ENCODE data around the gene ATP8A2. TPM values are rescaled to one million over a fixed set of nuclear protein-coding genes. Genes with fewer than 3 reads are reported as not detected.

Gene ATP8A2
- total RNA-seq, 1 donor from 2014 or later, result 1.3 TPM

GRCh38 chr13:26019251-26019650 lies 647.5 kb downstream of the ATP8A2 start:
- Histone ChIP-seq H3K27ac (ENCODE audit: low read depth, low read length) (peak overlapping the region; percentile 87), H3K27me3 (ENCODE audit: insufficient read depth, low read length) (no peaks in the 10 kb centered on the region), H3K9me3 (ENCODE audit: insufficient read depth, low read depth, low read length) (no peaks in the 10 kb centered on the region), H2AFZ (ENCODE audit: low read depth, low read length) (peak overlapping the region; percentile 6), H3K9ac (ENCODE audit: low read length) (peak overlapping the region; percentile 64), H3K4me1 (ENCODE audit: insufficient read depth, low read length) (peaks cover 55% of the 10 kb centered on the region), H3K79me2 (ENCODE audit: insufficient read depth, low read length) (no peaks in the 10 kb centered on the region), H3K4me2 (ENCODE audit: low read length) (peak overlapping the region; percentile 75), H4K20me1 (ENCODE audit: insufficient read depth, low read length) (no peaks in the 10 kb centered on the region), H3K4me3 (ENCODE audit: insufficient read depth, low read depth, low read length) (no peak overlapping the region), H3K36me3 (ENCODE audit: insufficient read depth, low read length) (no peaks in the 10 kb centered on the region)
- Mint-ChIP-seq H3K4me3 (ENCODE audit: unreplicated experiment) (no peak overlapping the region), H3K27ac (ENCODE audit: unreplicated experiment) (no peak overlapping the region), H3K36me3 (ENCODE audit: low read depth, unreplicated experiment) (no peaks in the 10 kb centered on the region), H3K4me1 (ENCODE audit: low read depth, unreplicated experiment) (peaks cover 45% of the 10 kb centered on the region), H3K9me3 (ENCODE audit: unreplicated experiment) (peaks cover 2% of the 10 kb centered on the region), H3K27me3 (ENCODE audit: low read depth, unreplicated experiment) (peaks cover 3% of the 10 kb centered on the region)
- no peak for DNase-seq (ENCODE audit: low read depth)
- TF ChIP-seq CTCF (IDR thresholded peaks at IDR 0.05; ENCODE audit: insufficient read depth, low read depth, low read length), result no peak
- no peak for FAIRE-seq

GRCh38 chr13:26019881-26020870 lies 648.4 kb downstream of the ATP8A2 start:
- Histone ChIP-seq H3K4me1 (ENCODE audit: insufficient read depth, low read length) (peaks cover 62% of the 10 kb centered on the region), H3K27ac (ENCODE audit: low read depth, low read length) (peak overlapping the region; percentile 87), H3K79me2 (ENCODE audit: insufficient read depth, low read length) (no peaks in the 10 kb centered on the region), H2AFZ (ENCODE audit: low read depth, low read length) (peak overlapping the region; percentile 6), H3K4me2 (ENCODE audit: low read length) (peak overlapping the region; percentile 75), H3K4me3 (ENCODE audit: insufficient read depth, low read depth, low read length) (peak overlapping the region; percentile 23), H3K27me3 (ENCODE audit: insufficient read depth, low read length) (no peaks in the 10 kb centered on the region), H3K36me3 (ENCODE audit: insufficient read depth, low read length) (no peaks in the 10 kb centered on the region), H3K9me3 (ENCODE audit: insufficient read depth, low read depth, low read length) (no peaks in the 10 kb centered on the region), H3K9ac (ENCODE audit: low read length) (peak overlapping the region; percentile 64), H4K20me1 (ENCODE audit: insufficient read depth, low read length) (no peaks in the 10 kb centered on the region)
- Mint-ChIP-seq H3K27ac (ENCODE audit: unreplicated experiment) (peak overlapping the region; percentile 37), H3K36me3 (ENCODE audit: low read depth, unreplicated experiment) (no peaks in the 10 kb centered on the region), H3K27me3 (ENCODE audit: low read depth, unreplicated experiment) (peaks cover 3% of the 10 kb centered on the region), H3K4me1 (ENCODE audit: low read depth, unreplicated experiment) (peaks cover 45% of the 10 kb centered on the region), H3K4me3 (ENCODE audit: unreplicated experiment) (no peak overlapping the region), H3K9me3 (ENCODE audit: unreplicated experiment) (no peaks in the 10 kb centered on the region)
- DNase-seq (ENCODE audit: low read depth), result peak; percentile 91
- TF ChIP-seq EZH2 (IDR thresholded peaks at IDR 0.05; ENCODE audit: insufficient read depth, low read length) (no peak), CTCF (IDR thresholded peaks at IDR 0.05; ENCODE audit: insufficient read depth, low read depth, low read length) (no peak)
- FAIRE-seq, result peak; percentile 9

DNA sequence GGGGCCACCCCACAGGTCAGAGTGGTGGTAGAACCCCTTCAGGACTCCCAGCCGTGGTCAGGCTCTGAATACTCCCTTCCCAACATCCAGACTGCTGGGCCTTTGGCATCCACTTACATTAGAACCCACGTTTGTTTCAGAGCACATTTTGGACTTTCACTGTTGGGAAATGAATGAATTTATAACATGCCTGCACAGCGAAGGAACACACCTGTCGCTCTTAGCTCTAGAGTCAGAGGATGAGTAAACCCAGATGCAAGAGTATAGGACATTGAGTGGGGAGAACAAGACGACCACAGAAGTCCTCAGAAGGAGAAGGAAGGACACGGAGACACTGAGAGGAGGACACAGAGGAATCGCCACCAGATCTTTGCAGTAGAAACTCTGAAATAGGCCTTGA lies 649.1 kb downstream of the ATP8A2 start:
- peak overlapping the region; percentile 64 for H3K9ac ChIP-seq (ENCODE audit: low read length)
- H3K36me3 Mint-ChIP-seq (ENCODE audit: low read depth, unreplicated experiment), result no peaks in the 10 kb centered on the region
- H3K27ac ChIP-seq (ENCODE audit: low read depth, low read length), result peak overlapping the region; percentile 87
- FAIRE-seq (no peak), DNase-seq (ENCODE audit: low read depth) (no peak)
- H3K4me3 Mint-ChIP-seq (ENCODE audit: unreplicated experiment), result no peak overlapping the region
- H3K27ac Mint-ChIP-seq (ENCODE audit: unreplicated experiment), result no peak overlapping the region
- no peaks in the 10 kb centered on the region for H3K9me3 ChIP-seq (ENCODE audit: insufficient read depth, low read depth, low read length)
- H3K4me1 Mint-ChIP-seq (ENCODE audit: low read depth, unreplicated experiment), result peaks cover 45% of the 10 kb centered on the region
- H3K27me3 Mint-ChIP-seq (ENCODE audit: low read depth, unreplicated experiment), result peaks cover 3% of the 10 kb centered on the region
- H3K4me3 ChIP-seq (ENCODE audit: insufficient read depth, low read depth, low read length), result no peak overlapping the region
- peak overlapping the region; percentile 75 for H3K4me2 ChIP-seq (ENCODE audit: low read length)
- H4K20me1 ChIP-seq (ENCODE audit: insufficient read depth, low read length), result no peaks in the 10 kb centered on the region
- no peaks in the 10 kb centered on the region for H3K27me3 ChIP-seq (ENCODE audit: insufficient read depth, low read length)
- H3K36me3 ChIP-seq (ENCODE audit: insufficient read depth, low read length), result no peaks in the 10 kb centered on the region
- peaks cover 62% of the 10 kb centered on the region for H3K4me1 ChIP-seq (ENCODE audit: insufficient read depth, low read length)
- H2AFZ ChIP-seq (ENCODE audit: low read depth, low read length), result no peak overlapping the region
- no peaks in the 10 kb centered on the region for H3K79me2 ChIP-seq (ENCODE audit: insufficient read depth, low read length)
- H3K9me3 Mint-ChIP-seq (ENCODE audit: unreplicated experiment), result no peaks in the 10 kb centered on the region
- TF ChIP-seq EZH2 (IDR thresholded peaks at IDR 0.05; ENCODE audit: insufficient read depth, low read length) (no peak), CTCF (IDR thresholded peaks at IDR 0.05; ENCODE audit: insufficient read depth, low read depth, low read length) (no peak)

Measured in astrocyte (in vitro differentiated cells and primary cell).